Neural cell (in vitro differentiated cells): Measurements from ENCODE around the gene CCNJ.

Experiments used
- CTCF ChIP-seq: fragments of 450-650 bp; IDR thresholded peaks from 2 replicates; pipeline ENCODE4 v1.5.1; 2014; ENCODE audit warnings: antibody characterized with exemption, mild to moderate bottlenecking, moderate library complexity; ENCODE audit not compliant: poor library complexity, severe bottlenecking
- EP300 ChIP-seq: fragments of 450-650 bp; conservative IDR thresholded peaks from 2 replicates; pipeline ENCODE4 v1.6.1; 2014; ENCODE audit warnings: antibody characterized with exemption, mild to moderate bottlenecking, moderate library complexity; ENCODE audit not compliant: poor library complexity, severe bottlenecking
- EZH2 ChIP-seq: fragments of 200-600, 300-800 bp; shearing (Covaris generic), sonication (generic); IDR thresholded peaks from 2 replicates; pipeline ENCODE4 v1.6.1; 2014; ENCODE audit warnings: antibody characterized with exemption, low read length, borderline replicate concordance, mild to moderate bottlenecking; ENCODE audit not compliant: insufficient read depth, poor library complexity, severe bottlenecking
- POLR2AphosphoS5 ChIP-seq: IDR thresholded peaks from 2 replicates; pipeline ENCODE4 v1.6.1; 2012
- RAD21 ChIP-seq: fragments of 450-650 bp; conservative IDR thresholded peaks from 2 replicates; pipeline ENCODE4 v1.6.1; 2014; ENCODE audit warnings: antibody characterized with exemption, mild to moderate bottlenecking, moderate library complexity
- REST ChIP-seq: IDR thresholded peaks from 2 replicates; pipeline ENCODE4 v1.6.1; 2012; ENCODE audit warnings: borderline replicate concordance
- SMC3 ChIP-seq: fragments of 450-650 bp; conservative IDR thresholded peaks from 2 replicates; pipeline ENCODE4 v1.6.1; 2014; ENCODE audit warnings: antibody characterized with exemption, mild to moderate bottlenecking, moderate library complexity; ENCODE audit not compliant: poor library complexity
- TAF1 ChIP-seq: IDR thresholded peaks from 2 replicates; pipeline ENCODE4 v1.6.1; 2012; ENCODE audit warnings: low read depth

GRCh38 chr10:96089116-96089515 is 45.7 kb downstream of the CCNJ start:
- TF ChIP-seq CTCF (no peak), POLR2AphosphoS5 (no peak), TAF1 (no peak), EZH2 (no peak), RAD21 (no peak), SMC3 (no peak), REST (no peak), EP300 (no peak)
